GM18505 (cell line): ENCODE results near the gene TMEM116.
"Not testable (repeated sequence)": the region's sequence is repeated elsewhere in the genome, so short reads cannot be mapped to it uniquely, and the experiment has no call there.

ENCODE experiments used
- ATAC-seq: cut with Tn5 transposase; IDR thresholded peaks from one replicate; pipeline ENCODE4 v1.9.1; 2021; ENCODE audit not compliant: unreplicated experiment
- POLR2A ChIP-seq: IDR thresholded peaks from 4 replicates; pipeline ENCODE4 v1.6.1; 2011; ENCODE audit warnings: borderline replicate concordance; ENCODE audit not compliant: insufficient read depth, insufficient read length; ENCODE audit errors: extremely low read depth

TMEM116 gene

GRCh38 chr12:111976291-111976690, 36.7 kb downstream of the TMEM116 start:
- TF ChIP-seq POLR2A, result no peak
- no peak for ATAC-seq

GRCh38 chr12:111975161-111975931, 37.6 kb downstream of the TMEM116 start:
- no peak for TF ChIP-seq POLR2A
- ATAC-seq, result no peak

- ATAC-seq, result no peak
- TF ChIP-seq POLR2A, result no peak
These were observed 41.2 kb downstream of the TMEM116 start for GRCh38 chr12:111971800-111972199.

- no peak for ATAC-seq
- TF ChIP-seq POLR2A, result no peak
These were observed 48.0 kb downstream of the TMEM116 start for GRCh38 chr12:111964935-111965334.

- not testable (repeated sequence) for ATAC-seq
These were observed 53.4 kb downstream of the TMEM116 start for GRCh38 chr12:111959518-111959917.

- not testable (repeated sequence) for ATAC-seq
These were observed 55.7 kb downstream of the TMEM116 start for GRCh38 chr12:111957224-111957623.

- TF ChIP-seq POLR2A, result no peak
- ATAC-seq, result no peak
These were observed 58.0 kb downstream of the TMEM116 start for GRCh38 chr12:111954969-111955368.

GRCh38 chr12:111953455-111953854, 59.5 kb downstream of the TMEM116 start:
- TF ChIP-seq POLR2A, result no peak
- no peak for ATAC-seq

- ATAC-seq, result not testable (repeated sequence)
These were observed 60.7 kb downstream of the TMEM116 start for GRCh38 chr12:111952084-111952787.

GRCh38 chr12:111950961-111951676, 61.8 kb downstream of the TMEM116 start:
- ATAC-seq, result not testable (repeated sequence)

- ATAC-seq, result no peak
- no peak for TF ChIP-seq POLR2A
These were observed 69.0 kb downstream of the TMEM116 start for GRCh38 chr12:111943929-111944328.

- no peak for ATAC-seq
- no peak for TF ChIP-seq POLR2A
These were observed 70.4 kb downstream of the TMEM116 start for GRCh38 chr12:111942557-111942956.

- TF ChIP-seq POLR2A, result no peak
- ATAC-seq, result no peak
These were observed 75.5 kb downstream of the TMEM116 start for GRCh38 chr12:111937429-111937828.

GRCh38 chr12:111936869-111937268, 76.1 kb downstream of the TMEM116 start:
- TF ChIP-seq POLR2A, result no peak
- ATAC-seq, result no peak

GRCh38 chr12:111932241-111932640, 80.7 kb downstream of the TMEM116 start:
- ATAC-seq, result no peak
- no peak for TF ChIP-seq POLR2A

GRCh38 chr12:111927346-111927745, 85.6 kb downstream of the TMEM116 start:
- ATAC-seq, result no peak
- TF ChIP-seq POLR2A, result no peak
